ENCODE measurements around the gene TMEM125. TPM values are rescaled to one million over a fixed set of nuclear protein-coding genes. Genes with fewer than 3 reads are reported as not detected.

The TMEM125 gene
- total and polyA plus RNA-seq, 9 of the 15 experiments (the other 6 are each of a cell fraction or from before 2014, with no cell fraction given): 0.07 to 0.08 TPM; not detected in 7

DNA sequence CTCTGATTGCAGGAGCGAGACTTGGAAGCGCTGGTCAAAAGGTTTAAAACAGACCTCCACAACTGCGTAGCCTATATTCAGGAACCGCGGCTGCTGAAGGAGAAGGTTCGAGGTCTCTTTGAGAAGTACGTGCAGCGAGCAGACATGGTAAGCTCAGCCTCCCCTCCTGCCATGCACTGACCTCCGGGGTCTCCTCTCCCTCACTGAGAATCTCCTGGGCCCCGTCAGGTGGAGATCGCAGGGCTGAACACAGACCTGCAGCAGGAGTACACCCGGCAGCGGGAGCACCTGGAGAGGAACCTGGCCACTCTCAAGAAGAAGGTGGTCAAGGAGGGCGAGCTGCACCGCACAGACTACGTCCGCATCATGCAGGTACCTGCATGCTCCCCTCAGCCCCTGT is 35.5 kb upstream of the TMEM125 start:
- no peak for FAIRE-seq
- DNase-seq (ENCODE audit: extremely low read depth in 1 of 4, low spot score in 3 of 4): no peak

DNA sequence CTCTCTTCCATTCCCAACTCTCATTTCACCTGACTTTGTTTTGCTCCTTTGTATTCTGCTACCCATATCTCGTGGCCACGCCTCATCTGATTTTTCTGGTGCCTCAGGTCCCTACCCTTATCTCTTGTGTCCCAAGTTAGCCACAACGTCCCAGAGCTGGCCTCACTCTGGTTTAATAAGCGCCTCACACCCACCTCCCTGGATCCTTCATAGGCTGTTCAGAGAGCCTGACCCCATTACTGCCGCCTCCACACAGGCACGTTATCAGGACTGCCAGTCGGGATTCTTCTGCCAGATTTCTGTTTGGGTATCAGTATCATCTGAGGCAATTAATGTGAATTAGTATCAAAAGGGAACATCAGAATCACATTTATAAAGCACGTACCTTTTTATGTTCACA is 34.7 kb upstream of the TMEM125 start:
- H3K4me3 ChIP-seq: no peak overlapping the region
- no peak for DNase-seq (ENCODE audit: extremely low read depth in 1 of 4, low spot score in 3 of 4)
- peaks cover 9% of the 10 kb centered on the region; the same call in 1 of the 2 replicates for H4K20me1 ChIP-seq (replicated peaks; ENCODE audit: control insufficient read depth, insufficient read depth, low read length)
- H3K27me3 ChIP-seq (ENCODE audit: control insufficient read depth in 2 of 2, insufficient read depth in 2 of 2, low read length in 2 of 2): peaks cover 26 to 63% of the 10 kb centered on the region in 2 experiments
- no peak overlapping the region for H3K27ac ChIP-seq (ENCODE audit: extremely low read depth, low read depth, low read length)
- no peaks in the 10 kb centered on the region for H3K9me1 ChIP-seq (ENCODE audit: control insufficient read depth, insufficient read depth, low read length)
- no peak for ATAC-seq
- H3K9ac ChIP-seq (ENCODE audit: insufficient read depth in 1 of 2, low read depth in 2 of 2, low read length in 2 of 2): no peak overlapping the region
- BruUV-seq (replicated peaks): no TSS peak
- intact Hi-C loops (cut with micrococcal nuclease) (no loop called here), in situ Hi-C loops (cut with MboI) (loop anchor here (10.0 kb wide), 1 partner anchor 700 kb away; the partner anchor contains the start of gene ARTN)
- H3K4me2 ChIP-seq (ENCODE audit: insufficient read depth, low read length): no peak overlapping the region
- CTCF ChIA-PET (ENCODE audit: low intra/inter-chr PET ratio): no interaction called here
- H3K79me2 ChIP-seq (ENCODE audit: control insufficient read depth, insufficient read depth, low read length): no peaks in the 10 kb centered on the region
- WGBS (ENCODE audit: insufficient coverage, low coverage, missing lambda C conversion rate): 1% methylated on average over 8 of the region's 8 CpGs
- H2AFZ ChIP-seq (ENCODE audit: low read depth, low read length): no peak overlapping the region
- no peaks in the 10 kb centered on the region for H3K4me1 ChIP-seq (replicated peaks in 1 of 2; ENCODE audit: control insufficient read depth in 2 of 2, insufficient read depth in 2 of 2, low read length in 2 of 2)
- H3K36me3 ChIP-seq (ENCODE audit: control insufficient read depth, insufficient read depth, low read length): no peaks in the 10 kb centered on the region
- TF ChIP-seq, protein P1, sequence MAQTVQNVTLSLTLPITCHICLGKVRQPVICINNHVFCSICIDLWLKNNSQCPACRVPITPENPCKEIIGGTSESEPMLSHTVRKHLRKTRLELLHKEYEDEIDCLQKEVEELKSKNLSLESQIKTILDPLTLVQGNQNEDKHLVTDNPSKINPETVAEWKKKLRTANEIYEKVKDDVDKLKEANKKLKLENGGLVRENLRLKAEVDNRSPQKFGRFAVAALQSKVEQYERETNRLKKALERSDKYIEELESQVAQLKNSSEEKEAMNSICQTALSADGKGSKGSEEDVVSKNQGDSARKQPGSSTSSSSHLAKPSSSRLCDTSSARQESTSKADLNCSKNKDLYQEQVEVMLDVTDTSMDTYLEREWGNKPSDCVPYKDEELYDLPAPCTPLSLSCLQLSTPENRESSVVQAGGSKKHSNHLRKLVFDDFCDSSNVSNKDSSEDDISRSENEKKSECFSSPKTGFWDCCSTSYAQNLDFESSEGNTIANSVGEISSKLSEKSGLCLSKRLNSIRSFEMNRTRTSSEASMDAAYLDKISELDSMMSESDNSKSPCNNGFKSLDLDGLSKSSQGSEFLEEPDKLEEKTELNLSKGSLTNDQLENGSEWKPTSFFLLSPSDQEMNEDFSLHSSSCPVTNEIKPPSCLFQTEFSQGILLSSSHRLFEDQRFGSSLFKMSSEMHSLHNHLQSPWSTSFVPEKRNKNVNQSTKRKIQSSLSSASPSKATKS (CRISPR knock-in tag; IDR thresholded peaks at IDR 0.05): no peak
- TF ChIP-seq POLR2B (IDR thresholded peaks at IDR 0.05; ENCODE audit: low read depth, partially characterized antibody) (no peak), KDM1A (IDR thresholded peaks at IDR 0.05) (peak in 1 of 2 experiments; percentile 32; a peak in 1 of 4 replicates)
- POLR2A ChIA-PET: interaction anchor here (1.3 kb wide), 1 partner anchor 13 kb away, joined by 4 read pairs; no protein-coding TSS in a partner anchor
- H3K9me3 ChIP-seq (replicated peaks; ENCODE audit: control insufficient read depth, insufficient read depth, low read depth, low read length): no peaks in the 10 kb centered on the region
- no peak for FAIRE-seq

More for the DNA sequence above, 35.5 kb upstream of the TMEM125 start:
- 12% methylated on average over 17 of the region's 17 CpGs for WGBS (ENCODE audit: insufficient coverage, low coverage, missing lambda C conversion rate)
- no peak for TF ChIP-seq SMAD1 (IDR thresholded peaks at IDR 0.05; ENCODE audit: low read depth, low read length, partially characterized antibody)
- TF ChIP-seq EP300 (IDR thresholded peaks at IDR 0.05; ENCODE audit: low read length): no peak
- no peak for TF ChIP-seq ZNF766 (CRISPR knock-in tag; conservative IDR thresholded peaks at IDR 0.05)
- TF ChIP-seq BMI1 (IDR thresholded peaks at IDR 0.05; ENCODE audit: low read length): no peak
- H3K9me1 ChIP-seq (ENCODE audit: control insufficient read depth, insufficient read depth, low read length): no peaks in the 10 kb centered on the region
- intact Hi-C loops (cut with micrococcal nuclease): no loop called here
- no peaks in the 10 kb centered on the region for H3K36me3 ChIP-seq (ENCODE audit: control insufficient read depth, insufficient read depth, low read length)
- H3K79me2 ChIP-seq (ENCODE audit: control insufficient read depth, insufficient read depth, low read length): no peaks in the 10 kb centered on the region
- no peak overlapping the region for H3K27ac ChIP-seq (ENCODE audit: extremely low read depth, low read depth, low read length)
- peaks cover 8% of the 10 kb centered on the region; the same call in 1 of the 2 replicates for H4K20me1 ChIP-seq (replicated peaks; ENCODE audit: control insufficient read depth, insufficient read depth, low read length)
- no TSS peak for BruUV-seq (replicated peaks)
- in situ Hi-C loops (cut with MboI): loop anchor here (10.0 kb wide), 1 partner anchor 701 kb away; the partner anchor contains the start of gene ARTN
- no peak overlapping the region for H3K4me3 ChIP-seq
- no peak for ATAC-seq
- no peaks in the 10 kb centered on the region for H3K4me1 ChIP-seq (replicated peaks in 1 of 2; ENCODE audit: control insufficient read depth in 2 of 2, insufficient read depth in 2 of 2, low read length in 2 of 2)
- H3K27me3 ChIP-seq (ENCODE audit: control insufficient read depth in 2 of 2, insufficient read depth in 2 of 2, low read length in 2 of 2): peaks cover 26 to 63% of the 10 kb centered on the region in 2 experiments
- no peak overlapping the region for H3K4me2 ChIP-seq (ENCODE audit: insufficient read depth, low read length)
- POLR2A ChIA-PET: no interaction called here
- no peaks in the 10 kb centered on the region for H3K9me3 ChIP-seq (replicated peaks; ENCODE audit: control insufficient read depth, insufficient read depth, low read depth, low read length)
- no peak overlapping the region for H2AFZ ChIP-seq (ENCODE audit: low read depth, low read length)
- CTCF ChIA-PET (ENCODE audit: low intra/inter-chr PET ratio): no interaction called here
- H3K9ac ChIP-seq (ENCODE audit: insufficient read depth in 1 of 2, low read depth in 2 of 2, low read length in 2 of 2): 0 out of 4 replicates have a peak overlapping the region, but pooled peaks of 1 of the 2 experiments have one; percentile 2
